AG04450 (cell line): ENCODE measurements around the gene RORB. TPM values are rescaled to one million over a fixed set of nuclear protein-coding genes. Genes with fewer than 3 reads are reported as not detected.

Source experiments
- CTCF ChIA-PET: fragments of 300-600, 350-600 bp; formaldehyde crosslinking; extraction: SDS; loops from one replicate; lab custom pipeline; 2022; ENCODE audit warnings: antibody characterized with exemption, inconsistent platforms; lab: Charles Lee
- POLR2A ChIA-PET: fragments of 350-600 bp; formaldehyde crosslinking; extraction: SDS; loops from one replicate; lab custom pipeline; 2021; ENCODE audit warnings: antibody characterized with exemption, inconsistent platforms; lab: Yijun Ruan, JAX
- DNase-seq: peaks from one replicate; pipeline ENCODE4 v3.0.0-alpha.2; 2011; ENCODE audit warnings: low read depth, low spot score
- H3K27ac ChIP-seq: one replicate; pipeline ENCODE4 v1.5.1; 2012; ENCODE audit warnings: low read depth, low read length, control low read depth
- H3K27me3 ChIP-seq: one replicate; pipeline ENCODE4 v1.6.0; 2012; ENCODE audit warnings: low read length; ENCODE audit not compliant: control insufficient read depth, insufficient read depth
- H3K4me3 ChIP-seq: 2 replicates; pipeline ENCODE4 v1.5.1; 2011; ENCODE audit warnings: mild to moderate bottlenecking, low read depth, low read length, control low read depth
- H3K9me3 ChIP-seq: 2 replicates; pipeline ENCODE4 v1.5.1; 2012; ENCODE audit warnings: low read length; ENCODE audit not compliant: control insufficient read depth, insufficient read depth
- CTCF ChIP-seq: IDR thresholded peaks from 2 replicates; pipeline ENCODE4 v1.5.1; 2011; ENCODE audit warnings: low read depth, low read length, control low read depth, inconsistent platforms
- polyA plus RNA-seq: library from polyadenylated mRNA; depleted of rRNA; stranded (reverse); fragments of >200 nt; gene quantifications from 2 replicates; pipeline ENCODE4 v1.2.3, GENCODE V29; 2011

Gene RORB
- polyA plus RNA-seq, 1 experiment, result not detected

- ChIA-PET POLR2A (no interaction called here), CTCF (interaction anchor here (0.8 to 2.4 kb wide), 3 partner anchors 169 to 1374 kb away, joined by 3 to 24 read pairs (median 9); no protein-coding TSS in a partner anchor)
- Histone ChIP-seq H3K27me3 (no peaks in the 10 kb centered on the region), H3K4me3 (no peak overlapping the region), H3K27ac (no peak overlapping the region), H3K9me3 (no peaks in the 10 kb centered on the region)
- no peak for TF ChIP-seq CTCF
- DNase-seq, result no peak
These were observed 76.6 kb downstream of the RORB start for GRCh38 chr9:74573640-74574191.

DNA sequence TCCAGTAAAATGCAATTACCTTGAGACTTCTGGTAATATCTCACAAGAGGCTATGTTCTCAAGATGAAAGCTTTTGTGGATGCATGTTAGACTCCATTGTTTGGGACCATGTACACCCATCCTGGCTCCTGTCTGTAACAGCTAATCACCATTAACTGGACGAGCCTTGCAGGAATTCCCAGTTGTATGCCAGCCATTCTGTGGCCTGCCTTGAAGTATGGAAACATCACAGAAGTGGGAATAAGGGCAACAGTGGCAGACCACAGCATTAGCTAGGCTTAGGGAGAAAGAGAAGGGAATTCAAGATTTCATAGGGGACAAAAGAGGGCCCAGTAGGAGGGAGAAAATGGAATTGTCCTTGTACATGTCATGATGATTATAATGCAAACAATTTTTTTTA, 79.0 kb downstream of the RORB start:
- no peaks in the 10 kb centered on the region for H3K9me3 ChIP-seq
- ChIA-PET CTCF (interaction anchor here (1.0 to 1.2 kb wide), 3 partner anchors 8 to 1375 kb away, joined by 4 to 9 read pairs (median 6); no protein-coding TSS in a partner anchor), POLR2A (no interaction called here)
- H3K27ac ChIP-seq, result no peak overlapping the region
- TF ChIP-seq CTCF, result no peak
- H3K27me3 ChIP-seq, result no peaks in the 10 kb centered on the region
- no peak overlapping the region for H3K4me3 ChIP-seq
- DNase-seq, result no peak

GRCh38 chr9:74577956-74578355, 80.8 kb downstream of the RORB start:
- H3K27ac ChIP-seq, result no peak overlapping the region
- ChIA-PET POLR2A (no interaction called here), CTCF (no interaction called here)
- no peaks in the 10 kb centered on the region for H3K27me3 ChIP-seq
- no peak for DNase-seq
- no peak overlapping the region for H3K4me3 ChIP-seq
- H3K9me3 ChIP-seq, result no peaks in the 10 kb centered on the region
- TF ChIP-seq CTCF, result peak; percentile 57

GRCh38 chr9:74589576-74589975, 92.4 kb downstream of the RORB start:
- TF ChIP-seq CTCF, result no peak
- no peak overlapping the region for H3K27ac ChIP-seq
- no peak for DNase-seq
- POLR2A ChIA-PET, result no interaction called here
- H3K4me3 ChIP-seq, result no peak overlapping the region
- no peaks in the 10 kb centered on the region for H3K27me3 ChIP-seq
- no peaks in the 10 kb centered on the region for H3K9me3 ChIP-seq
- CTCF ChIA-PET, result no interaction called here

GRCh38 chr9:74595286-74595685, 98.2 kb downstream of the RORB start:
- TF ChIP-seq CTCF, result no peak
- no peak for DNase-seq
- Histone ChIP-seq H3K27me3 (no peaks in the 10 kb centered on the region), H3K4me3 (no peak overlapping the region), H3K27ac (no peak overlapping the region), H3K9me3 (no peaks in the 10 kb centered on the region)
- ChIA-PET POLR2A (no interaction called here), CTCF (no interaction called here)
